GM18511 (cell line): ENCODE results near the gene WDR45B.

ENCODE experiments used
- ATAC-seq: cut with Tn5 transposase; IDR thresholded peaks from one replicate; pipeline ENCODE4 v1.9.1; 2021; ENCODE audit warnings: mild to moderate bottlenecking, moderate library complexity; ENCODE audit not compliant: unreplicated experiment

WDR45B gene

DNA sequence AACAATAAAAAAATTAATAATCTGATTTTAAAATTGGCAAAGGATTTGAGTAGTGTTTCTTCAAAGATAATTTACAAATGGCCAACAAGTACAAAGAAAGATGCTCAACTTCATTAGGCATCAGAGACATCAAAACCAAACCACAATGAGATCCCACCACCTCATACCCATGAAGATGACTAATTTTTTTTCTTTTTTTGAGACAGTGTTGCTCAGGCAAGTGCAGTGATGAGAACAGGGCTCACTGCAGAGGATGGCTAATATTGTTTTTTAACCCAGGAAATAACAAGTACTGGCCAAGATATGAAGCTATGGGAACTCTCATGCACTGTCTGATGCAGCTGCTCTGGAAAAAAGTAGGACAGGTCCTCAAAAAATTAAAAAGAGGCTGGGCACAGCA, 14.9 kb downstream of the WDR45B start:
- no peak for ATAC-seq

DNA sequence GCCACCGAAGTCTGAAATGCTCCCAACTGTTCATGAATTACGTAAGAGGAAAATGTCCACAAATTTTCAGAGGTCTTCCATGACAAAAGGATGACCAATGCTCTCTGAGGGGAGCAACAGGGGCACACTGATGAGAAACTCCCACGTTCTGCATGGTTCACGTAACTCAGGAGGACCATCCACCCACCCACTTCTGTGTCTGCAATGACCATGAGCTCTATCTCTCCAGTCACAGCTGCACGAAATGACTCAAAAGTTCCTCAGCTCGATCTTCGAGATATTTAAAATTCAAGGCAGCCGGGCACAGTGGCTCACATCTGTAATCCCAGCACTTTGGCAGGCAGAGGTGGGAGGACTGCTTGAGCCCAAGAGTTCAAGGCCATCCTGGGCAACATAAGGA, 15.8 kb downstream of the WDR45B start:
- no peak for ATAC-seq

DNA sequence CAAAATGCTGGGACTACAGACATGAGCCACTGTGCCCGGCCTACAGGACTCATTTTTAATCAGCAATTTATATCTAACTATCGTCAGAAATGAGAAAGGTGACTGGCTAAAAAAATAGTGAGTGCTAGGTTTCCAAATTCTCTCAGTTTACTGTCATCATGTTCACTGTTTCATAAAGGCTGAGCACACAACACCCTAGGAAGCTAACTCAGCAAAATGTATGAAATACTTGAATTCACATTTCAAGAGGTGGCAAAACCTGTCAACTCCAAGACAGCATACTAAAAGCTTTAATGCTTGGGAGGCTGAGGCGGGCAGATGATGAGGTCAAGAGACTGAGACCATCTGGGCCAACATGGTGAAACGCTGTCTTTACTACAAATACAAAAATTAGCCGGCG, 16.7 kb downstream of the WDR45B start:
- no peak for ATAC-seq

DNA sequence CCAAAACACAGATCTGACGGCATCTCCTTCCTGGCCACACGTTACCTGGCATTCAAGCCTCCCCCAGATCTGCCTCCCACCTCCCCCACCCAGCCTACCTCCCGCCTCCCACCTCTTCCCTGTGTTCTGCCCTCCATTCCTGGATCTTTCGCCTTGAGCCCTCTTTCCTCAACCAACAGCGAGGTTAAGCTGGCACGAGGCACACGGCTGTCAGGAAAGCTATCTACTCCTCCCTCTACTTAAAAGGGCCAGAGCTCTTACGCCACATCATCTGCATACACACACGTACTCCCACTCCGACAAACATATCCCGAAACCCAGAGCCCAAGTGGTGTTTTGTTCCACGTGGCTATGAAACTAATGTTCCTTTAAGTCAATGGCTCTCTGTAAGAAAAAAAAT, 18.0 kb downstream of the WDR45B start:
- ATAC-seq: no peak

DNA sequence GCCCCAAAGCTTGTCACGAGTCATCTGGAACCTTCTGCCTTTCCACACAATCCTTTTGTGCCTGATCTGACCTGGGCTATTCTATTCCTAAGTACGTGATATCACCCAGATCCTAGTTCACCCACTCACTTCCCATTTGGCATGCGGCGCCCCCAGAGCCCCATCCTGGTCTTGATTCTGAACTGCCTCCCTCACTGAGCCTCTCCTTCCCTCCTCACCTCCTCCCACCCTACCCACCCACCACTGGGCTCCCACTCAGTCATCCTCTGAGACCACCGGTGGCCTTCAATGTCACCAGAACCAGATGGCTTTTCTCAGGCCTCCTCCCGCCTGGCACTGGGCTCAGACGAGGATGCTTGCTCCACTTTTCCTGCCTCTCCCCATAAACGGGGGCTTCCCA, 18.5 kb downstream of the WDR45B start:
- no peak for ATAC-seq

DNA sequence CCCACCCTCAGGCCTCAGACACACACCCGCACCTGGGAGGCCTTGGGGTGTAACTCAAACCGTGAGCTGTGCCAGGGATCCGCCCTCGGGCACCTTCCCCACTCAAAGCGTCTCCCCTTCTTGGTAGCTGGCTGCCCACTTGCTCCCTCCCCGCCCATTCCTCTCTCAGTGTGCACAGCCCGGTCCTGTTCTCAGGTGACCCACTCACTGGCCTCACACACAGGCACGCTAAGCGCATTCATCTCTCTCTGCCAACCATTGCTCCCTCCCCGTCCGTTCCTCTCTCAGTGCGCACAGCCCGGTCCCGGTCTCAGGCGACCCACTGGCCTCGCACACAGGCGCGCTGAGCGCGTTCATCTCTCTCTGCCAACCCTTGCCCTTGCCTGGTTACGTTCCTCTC, 20.8 kb downstream of the WDR45B start:
- ATAC-seq: no peak

DNA sequence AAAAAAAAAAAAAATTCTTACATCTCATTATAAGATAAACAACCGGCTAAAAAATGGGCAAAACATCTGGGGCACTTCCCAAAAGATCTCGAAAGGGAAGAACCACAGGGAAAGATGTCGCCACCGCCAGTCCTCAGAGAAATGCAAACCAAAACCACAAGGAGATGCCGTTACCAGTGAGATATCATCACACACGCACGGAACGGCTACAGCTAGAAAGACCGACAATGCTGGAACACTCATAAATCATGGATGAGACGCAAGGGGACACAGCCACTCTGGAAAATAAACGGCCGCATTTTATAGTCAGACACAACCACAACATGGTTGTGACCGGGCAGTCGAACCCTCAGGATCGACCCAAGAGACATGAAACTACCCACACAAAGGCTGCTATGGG, 24.5 kb downstream of the WDR45B start:
- no peak for ATAC-seq

DNA sequence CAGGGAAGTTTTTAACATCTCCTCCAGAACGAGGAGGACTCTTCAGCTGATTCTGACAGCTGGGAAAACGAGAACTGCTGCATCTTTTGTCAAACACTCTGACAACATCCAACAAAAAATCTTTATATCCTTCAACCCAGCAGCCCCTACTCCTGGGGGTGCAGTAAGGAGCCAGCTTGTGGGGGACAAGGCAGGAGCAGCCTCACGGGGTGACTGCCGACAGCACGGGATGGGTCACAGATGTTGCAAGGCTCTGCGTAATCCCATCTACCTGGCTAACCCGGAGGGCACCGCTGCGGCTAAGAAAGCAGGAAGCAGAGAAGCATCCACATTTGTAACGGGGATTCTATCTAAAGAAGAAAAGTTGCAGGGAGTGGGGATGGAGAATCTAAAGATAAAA, 28.6 kb downstream of the WDR45B start:
- ATAC-seq: no peak

DNA sequence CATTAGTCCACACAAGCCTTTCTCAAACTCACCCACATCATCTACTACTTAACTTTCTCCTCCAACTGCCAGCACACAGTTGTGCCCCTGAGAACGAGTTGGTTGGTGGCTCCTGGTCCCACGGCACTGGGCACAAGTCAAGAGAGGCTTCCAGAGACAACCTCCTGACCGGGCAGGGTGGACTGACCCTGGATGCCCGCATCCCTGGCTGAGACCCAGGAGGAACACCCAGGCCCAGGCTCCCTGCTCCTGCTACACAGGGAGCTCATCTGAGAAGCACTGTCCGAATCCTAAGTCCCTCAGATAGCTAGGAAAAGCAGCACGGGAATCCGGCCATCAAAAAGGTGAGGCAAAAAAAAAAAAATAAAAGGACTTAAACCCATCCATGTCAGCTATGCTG, 29.0 kb downstream of the WDR45B start:
- no peak for ATAC-seq

DNA sequence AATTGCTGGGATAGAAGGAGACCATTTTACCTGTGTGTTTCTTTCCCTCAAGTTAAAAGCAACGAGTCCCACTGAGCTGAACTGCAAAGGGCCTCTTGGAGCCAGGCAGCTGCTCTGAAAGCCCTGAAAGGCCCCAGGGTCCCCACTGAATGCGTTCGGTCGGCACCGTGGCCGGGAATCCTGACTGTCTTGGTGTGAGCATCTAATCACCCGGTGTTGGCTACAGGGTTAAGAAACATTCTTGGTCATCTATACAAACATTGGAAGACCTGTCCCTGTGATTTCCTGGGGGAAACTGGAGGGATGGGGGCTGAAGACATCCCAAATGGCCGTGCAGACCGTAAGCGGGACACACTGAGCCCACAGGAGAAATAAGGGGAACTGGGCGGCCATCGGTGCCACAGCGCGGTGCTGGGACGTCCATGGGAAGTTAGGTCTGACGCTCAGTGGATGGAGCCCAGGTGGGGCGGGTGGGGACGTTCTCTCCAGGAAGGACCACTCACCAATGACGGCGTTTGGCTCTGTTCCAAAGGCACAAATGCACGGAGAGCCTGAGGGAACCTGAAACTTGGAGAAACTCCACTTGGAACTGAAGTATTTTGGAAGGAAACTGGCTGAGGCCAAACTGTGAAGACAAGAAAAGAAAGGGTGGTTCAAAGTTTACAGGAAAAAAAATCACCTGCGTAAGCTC, 32.1 kb downstream of the WDR45B start:
- no peak for ATAC-seq

DNA sequence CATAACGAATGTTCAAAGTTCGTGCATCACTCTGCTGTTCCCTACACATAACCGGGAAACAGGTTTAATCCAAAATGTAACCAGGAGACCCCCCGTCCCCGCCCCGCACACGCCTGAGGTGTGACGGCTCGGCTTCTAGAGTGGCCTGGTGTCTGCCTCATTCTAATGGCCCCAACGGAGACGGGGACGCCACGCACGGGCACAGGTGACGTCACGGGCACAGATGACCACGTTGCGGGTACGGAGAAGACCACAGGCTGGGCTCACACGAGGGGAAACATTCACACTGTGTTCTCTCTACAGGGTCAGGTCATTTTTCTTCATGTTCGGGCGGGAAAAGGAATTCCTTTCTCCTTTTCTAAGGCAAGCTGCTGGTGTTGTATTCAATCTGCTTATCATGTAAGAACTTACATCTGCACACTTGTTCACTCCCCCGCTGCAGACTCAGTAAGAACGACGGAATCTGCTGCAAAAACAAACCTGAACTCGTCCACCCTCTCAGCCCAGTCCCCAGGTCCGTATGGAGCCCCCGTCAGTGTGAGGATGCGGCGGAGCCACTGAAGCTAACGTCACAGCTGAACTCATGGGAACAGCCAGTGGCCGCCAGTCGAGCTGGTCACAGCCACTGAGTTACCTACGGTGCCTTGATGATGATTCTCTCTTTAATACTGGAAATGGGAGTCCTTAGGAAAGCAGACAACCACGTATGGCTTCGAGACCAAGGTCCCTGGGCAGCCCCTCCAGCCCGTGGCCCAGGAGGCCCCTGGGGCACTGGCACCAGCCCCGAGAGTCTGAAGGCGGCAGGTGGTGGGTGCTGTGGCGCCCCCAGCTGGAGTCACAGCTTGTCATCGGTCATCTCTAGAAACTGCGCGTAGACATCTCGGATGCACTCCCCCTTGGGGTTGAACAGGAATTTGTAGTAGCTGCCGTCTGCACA, 32.9 kb downstream of the WDR45B start:
- no peak for ATAC-seq

DNA sequence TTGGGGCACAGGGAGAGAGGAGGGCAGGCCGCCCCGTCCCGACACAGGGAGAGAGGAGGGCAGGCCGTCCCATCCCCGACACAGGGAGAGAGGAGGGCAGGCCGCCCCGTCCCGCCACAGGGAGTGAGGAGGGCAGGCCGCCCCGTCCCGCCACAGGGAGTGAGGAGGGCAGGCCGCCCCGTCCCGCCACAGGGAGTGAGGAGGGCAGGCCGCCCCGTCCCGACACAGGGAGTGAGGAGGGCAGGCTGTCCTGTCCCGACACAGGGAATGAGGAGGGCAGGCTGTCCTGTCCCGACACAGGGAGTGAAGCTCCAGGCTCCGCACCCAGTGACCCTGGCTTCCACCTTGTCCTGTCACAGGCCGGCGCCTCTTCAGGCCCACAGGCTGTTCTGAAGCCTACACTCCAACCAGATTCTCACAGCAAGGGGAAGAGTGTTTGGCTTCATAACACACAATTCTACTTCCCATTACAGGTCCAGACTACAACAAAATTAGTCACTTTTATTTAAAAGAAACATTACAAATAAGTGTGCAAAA, 34.1 kb downstream of the WDR45B start:
- no peak for ATAC-seq

DNA sequence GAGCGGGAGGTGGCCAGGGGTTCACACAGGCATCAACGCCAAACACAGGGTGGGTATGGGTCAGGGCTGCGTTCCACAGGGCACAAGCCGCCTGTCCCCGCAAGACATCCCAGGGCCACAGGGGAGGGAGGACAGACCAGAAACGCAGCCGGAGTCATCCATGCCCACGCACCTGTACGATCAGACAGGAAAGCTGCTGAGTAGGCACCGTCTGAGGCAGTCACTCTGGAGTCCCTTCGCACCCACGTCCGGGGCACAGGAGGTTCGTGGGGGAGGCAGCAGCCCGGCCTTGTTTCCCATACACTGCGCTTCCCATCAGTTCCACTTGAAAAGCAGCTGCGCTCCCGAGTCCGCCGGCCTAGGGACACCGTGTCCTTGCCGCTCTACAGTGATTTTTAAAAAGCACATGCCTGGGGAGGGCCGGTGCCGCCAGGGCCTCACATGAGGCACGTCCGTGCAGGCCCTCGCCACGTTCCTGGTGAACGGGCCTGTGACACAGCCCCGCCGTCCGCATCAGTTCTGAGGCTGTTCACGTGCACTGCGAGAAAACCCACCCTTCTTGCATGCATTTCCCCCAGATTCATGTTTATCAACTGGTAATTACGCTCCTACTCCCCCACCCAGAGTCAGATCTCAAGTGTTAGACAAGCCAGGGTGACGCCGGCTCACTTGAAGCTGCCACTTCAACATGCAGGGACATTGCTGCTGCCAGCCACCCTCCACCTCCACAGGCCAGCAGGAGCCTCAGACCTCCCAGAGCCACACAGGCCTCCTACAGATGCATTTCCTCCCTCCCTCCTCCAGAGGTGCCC, 34.8 kb downstream of the WDR45B start:
- ATAC-seq: no peak

DNA sequence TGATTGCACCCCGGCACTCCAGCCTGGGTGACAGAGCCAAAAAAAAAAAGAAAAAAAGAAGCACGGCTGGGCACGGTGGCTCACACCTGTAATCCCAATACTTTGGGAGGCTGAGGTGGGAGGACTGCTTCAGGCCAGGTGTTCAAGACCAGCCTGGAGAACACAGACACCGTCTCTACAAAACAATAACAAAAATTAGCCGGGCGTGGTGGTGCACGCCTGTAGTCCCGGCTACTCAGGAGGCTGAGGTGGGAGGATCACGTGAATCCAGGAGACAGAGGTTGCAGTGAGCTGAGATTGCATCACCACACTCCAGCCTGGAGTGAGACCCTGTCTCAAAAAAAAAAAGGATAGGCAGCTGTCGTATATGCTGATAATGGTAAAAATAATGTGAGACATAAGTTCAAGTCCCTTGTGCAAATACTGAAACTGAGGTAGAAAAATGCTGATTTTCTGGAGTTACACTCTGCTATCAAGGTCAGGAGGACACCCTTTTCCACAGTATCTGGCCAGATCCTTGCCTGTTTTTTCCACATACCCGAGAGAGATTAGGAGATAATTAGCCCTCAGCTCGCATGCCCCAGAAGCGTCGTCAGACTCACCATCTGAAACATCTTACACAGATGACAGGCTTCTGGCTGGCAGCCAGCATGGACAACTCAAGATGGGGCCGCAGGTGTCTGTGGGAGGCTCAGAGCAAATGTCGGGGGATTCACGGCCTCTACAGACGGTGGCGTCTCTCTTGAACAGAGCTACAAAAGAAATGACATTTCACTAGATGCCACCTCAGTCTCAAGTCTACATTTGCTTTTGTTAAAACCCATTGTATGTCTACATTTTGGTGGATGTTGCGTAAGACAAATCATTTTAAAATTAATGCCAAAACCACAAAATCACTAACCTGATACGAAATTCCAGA, 36.8 kb downstream of the WDR45B start:
- no peak for ATAC-seq

DNA sequence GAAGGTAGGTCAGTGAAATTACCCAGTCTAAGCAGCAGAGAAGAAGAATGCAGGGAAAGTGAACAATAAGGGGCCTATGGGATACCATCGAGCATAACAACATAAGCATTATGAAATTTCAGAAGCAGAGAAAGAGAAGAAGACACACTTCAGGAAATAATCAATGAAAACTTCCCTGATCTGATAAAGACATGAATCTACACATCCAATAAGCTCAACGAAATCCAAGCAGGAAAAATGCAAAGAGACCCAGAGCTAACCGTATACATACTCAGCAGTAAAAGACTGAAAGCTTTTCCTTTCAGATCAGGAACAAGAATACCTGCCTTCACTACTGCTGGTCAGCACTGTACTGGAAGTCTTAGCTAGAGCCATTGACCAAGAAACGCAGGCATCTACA, 38.6 kb downstream of the WDR45B start:
- ATAC-seq: no peak

DNA sequence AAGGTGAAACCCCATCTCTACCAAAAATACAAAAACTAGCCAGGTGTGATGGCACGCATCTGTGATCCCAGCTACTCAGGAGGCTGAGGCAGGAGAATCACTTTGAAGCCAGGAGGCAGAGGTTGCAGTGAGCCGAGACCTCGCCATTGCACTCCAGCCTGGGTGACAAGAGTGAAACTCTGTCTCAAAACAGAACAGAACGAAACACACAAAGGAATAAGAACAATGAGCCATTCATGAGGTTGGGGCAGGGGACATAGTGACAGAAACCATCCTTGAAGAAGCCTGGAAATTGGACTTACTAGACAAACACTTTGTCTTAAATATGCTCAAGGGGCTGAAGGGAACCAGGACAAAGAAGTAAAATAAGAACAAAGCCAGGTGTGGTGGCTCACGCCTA, 39.4 kb downstream of the WDR45B start:
- ATAC-seq: no peak

DNA sequence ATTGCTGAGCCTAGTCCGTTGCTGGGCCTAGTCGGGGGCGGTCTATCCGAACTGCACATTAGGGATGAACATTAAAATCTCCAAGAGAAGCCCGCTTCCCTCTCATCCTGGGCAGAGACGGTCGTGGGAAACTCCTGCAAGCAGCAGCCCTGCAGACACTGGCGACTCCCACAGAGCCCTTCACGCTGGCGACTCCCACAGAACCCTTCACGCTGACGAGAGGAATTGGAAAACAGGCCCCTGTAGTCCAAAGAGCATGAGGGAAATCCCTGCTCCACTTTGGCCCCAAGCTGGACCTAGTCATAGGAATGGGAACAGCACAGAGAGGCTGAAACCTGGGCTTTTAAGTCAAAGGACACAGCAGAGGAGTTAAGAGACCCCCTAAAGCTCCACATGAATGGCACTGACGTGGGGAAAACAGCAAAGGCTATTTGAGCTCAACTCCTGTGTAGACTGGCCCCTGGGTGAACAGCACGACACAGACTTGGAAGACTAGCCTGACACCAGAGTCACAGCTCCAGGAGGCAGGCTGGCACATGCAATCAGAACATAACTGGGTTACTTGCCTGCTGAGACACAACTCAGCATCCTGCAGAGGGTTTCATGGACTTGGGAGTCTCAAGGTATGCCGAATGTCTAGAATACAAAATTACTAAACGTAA, 42.2 kb downstream of the WDR45B start:
- no peak for ATAC-seq

DNA sequence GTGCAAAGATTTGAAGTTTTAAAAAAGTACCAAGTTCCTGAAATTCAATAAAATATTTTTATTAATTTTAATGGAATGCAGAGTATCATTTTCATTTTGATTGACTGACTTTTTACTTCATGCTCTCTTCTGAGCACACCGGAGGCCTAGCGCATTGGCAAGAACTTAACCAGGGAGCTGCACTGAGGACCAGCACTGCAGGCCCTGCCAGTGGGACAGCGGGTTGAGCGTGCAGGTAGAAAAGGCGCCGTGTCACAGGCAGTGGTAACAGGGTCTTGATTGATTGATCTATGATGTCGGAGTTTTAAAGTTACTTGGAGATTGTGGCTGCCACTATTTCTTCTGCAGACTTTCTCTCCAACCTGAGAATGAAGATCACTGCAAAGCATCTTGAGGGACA, 43.7 kb downstream of the WDR45B start:
- no peak for ATAC-seq

DNA sequence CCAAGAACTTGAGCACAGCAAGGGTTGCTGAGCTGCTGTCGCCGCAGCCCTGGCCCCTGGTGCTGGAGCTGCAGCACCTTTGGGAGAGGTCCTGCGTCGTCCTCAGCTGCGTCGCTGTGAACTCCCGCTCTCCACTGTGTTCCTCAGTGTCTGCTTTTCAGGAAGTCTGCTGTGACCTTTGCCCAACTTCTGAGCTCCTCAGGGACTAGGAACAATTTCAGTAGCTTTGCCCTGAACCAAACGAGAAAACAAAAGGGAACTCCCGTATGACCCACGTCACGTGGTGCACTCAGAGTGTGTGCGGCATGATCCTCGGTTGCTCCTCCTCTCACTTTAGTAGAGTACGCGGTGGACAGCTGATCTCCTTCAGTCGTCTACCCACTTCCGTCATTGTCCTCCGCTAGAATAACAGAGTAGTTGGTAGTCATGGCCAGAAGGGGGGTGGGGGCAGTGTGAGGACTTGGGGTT, 44.2 kb downstream of the WDR45B start:
- ATAC-seq: no peak
